Stimulated activated CD8-positive, alpha-beta memory T cell treated with anti-CD3 and anti-CD28 coated beads, Interleukin-4, amount 100 ng/mL, for 1 hour (primary cell): ENCODE measurements around the gene MORC1.
"Not testable (repeated sequence)": the region's sequence is repeated elsewhere in the genome, so short reads cannot be mapped to it uniquely, and the experiment has no call there.

Experiments
- DNase-seq, 2 donors: peaks; one replicate each; pipeline ENCODE4 v3.0.0-alpha.2; 2020; ENCODE audit warnings: low read depth in 2 of 2, low spot score in 1 of 2

MORC1 gene

DNA sequence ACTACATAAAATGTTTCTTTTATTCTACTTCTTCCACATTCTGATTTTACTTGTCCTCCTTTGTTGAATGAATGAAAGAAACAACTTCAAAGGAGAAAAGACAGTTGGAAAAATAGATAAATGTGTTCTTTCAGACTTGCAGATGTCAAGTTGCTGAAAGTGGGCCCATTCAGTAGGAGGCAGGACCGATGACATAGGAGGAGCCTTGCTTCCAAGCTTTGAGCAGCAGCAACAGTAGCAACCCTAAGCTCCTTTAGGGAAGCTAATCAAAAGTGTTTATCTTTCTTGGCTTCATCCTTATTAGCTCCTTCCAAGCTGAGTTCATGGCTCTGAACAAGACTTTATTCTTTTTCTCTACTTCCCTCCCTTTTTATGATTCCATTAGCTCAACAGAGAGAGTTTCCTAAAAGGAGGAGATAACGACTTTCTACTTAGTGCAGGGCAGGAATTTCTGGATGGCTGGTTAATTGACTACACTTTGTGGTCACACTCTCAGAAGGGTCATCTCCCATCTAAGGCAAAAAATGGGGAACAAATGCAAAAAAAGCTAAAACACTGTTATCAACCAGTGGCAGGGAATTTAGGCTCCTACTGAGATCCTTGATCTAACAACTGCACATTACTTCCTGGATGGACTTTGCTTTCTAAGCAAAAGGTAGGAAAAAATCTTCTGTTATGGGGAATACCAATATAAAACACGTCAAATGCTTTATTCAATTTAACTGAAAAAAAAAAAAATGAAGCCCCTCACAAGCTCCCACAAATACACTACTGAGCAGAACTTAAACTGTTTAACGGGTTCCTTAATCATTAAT is 4.8 kb downstream of the MORC1 start:
- no peak for DNase-seq

DNA sequence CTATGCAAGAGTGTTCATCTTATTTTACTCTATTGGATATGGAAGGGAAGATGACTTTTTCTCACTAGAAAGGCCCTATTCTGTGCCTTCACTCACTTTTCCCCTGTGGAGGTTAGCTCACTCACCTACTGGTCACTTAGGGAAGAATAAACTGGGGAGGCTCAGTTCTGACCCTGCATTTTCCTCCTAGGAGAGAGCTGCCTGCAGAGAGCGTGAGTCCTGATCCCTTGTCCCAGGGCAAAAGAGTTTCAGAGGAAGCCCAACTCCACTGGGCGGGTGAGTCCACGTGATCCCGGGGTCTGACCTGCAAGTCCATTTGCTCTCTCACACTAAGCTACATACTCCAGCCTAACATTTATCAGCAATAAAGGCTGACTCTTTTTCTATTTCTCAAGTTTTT is 8.4 kb downstream of the MORC1 start:
- DNase-seq = no peak

DNA sequence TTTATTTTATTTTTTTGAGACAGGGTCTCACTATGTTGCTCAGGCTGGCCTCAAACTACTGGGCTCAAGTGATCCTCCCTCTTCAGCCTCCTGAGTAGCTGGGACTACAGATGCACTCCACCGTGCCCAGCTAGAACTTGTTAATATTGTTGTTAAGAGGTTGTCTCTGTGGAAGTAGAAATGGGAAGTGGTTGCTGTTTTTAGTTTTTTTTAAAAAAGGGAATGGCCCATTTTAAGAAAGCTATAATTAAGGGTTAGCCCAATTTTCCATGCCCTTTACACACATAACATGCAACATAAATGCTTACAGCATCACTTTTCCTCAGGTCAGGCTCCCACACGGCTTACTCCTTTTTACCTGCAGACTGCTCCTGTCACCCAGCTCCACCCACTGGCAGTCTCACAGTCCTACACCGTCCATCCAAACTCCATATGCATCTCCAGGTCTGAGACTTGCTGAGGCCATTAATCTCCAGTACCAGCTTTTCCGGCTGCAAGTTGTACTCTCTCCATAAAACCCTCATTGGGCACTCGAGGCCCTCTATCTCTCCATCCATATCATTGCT is 19.8 kb downstream of the MORC1 start:
- no peak for DNase-seq

DNA sequence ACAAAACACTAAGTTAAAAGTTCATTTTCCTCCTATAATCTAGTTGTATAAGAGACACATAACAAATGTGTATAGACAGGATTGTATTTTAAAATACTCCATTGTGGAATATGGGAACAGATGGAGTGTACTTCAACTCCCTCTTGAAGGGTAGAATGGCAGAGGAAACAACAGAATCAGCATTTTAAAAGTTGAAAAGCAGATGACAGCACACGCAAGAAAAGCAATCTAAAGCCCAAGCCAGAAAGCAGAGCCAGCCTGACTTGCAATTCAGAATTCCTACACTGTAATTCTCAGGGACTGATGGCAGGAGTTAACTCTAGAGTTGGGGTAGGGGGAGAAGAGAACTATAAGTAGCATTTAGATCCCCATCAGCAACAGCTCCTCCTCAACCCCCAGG is 22.8 kb downstream of the MORC1 start:
- no peak for DNase-seq

DNA sequence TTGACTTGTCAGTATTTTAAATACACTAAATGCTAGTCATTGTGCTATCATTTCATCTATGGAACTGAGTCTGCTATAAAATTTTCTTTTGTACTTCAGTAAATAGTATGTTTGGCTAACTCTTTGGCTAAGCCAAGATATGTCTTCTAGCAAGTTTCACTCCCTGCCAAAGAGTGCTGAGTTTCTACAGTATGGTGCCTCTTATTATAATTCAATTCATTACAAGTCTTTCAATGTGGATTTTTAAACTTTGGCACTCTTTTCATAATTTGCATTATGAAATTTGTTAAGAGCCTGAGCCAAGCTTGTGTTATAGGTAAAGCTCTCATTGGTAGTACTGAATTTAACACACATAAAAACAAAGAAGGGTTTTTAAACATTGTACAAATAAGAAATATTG is 24.4 kb downstream of the MORC1 start:
- DNase-seq = no peak

DNA sequence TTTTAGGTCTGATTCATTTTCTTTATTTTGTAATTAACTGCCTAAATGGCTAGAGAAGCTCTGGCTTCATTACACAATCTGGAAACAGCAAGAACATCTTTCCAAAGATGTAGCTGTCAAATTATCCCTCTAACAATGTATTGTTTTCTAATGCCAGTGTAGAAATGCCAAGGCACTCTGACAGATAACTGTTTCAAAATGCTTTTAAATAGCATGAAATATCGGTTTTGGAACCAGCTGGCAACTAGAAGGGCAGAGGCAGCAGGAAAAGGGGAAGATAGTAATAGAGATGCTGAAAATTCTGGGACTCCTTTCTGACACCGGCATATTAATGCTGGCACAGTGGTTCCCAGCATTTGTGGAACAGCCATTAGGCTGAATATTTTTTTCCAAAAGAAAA is 26.1 kb downstream of the MORC1 start:
- no peak for DNase-seq

DNA sequence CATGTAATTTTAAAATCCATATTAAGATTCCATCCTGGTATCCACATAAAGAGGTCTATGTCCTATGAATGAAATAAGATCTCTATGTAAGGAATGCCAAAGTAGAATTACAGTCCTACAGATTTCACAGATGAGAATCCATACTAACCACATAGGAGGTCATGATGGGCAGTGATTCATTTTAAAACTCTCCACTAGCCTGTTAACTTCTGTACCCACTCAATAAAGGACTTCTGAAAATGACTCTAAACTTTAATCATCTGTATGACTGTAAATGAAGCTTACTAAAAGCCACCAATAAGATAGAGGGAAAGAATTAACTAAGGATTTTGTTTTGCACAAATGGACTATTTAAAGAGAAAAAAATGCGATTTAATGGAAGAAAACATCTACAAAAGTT is 28.7 kb downstream of the MORC1 start:
- DNase-seq = no peak

DNA sequence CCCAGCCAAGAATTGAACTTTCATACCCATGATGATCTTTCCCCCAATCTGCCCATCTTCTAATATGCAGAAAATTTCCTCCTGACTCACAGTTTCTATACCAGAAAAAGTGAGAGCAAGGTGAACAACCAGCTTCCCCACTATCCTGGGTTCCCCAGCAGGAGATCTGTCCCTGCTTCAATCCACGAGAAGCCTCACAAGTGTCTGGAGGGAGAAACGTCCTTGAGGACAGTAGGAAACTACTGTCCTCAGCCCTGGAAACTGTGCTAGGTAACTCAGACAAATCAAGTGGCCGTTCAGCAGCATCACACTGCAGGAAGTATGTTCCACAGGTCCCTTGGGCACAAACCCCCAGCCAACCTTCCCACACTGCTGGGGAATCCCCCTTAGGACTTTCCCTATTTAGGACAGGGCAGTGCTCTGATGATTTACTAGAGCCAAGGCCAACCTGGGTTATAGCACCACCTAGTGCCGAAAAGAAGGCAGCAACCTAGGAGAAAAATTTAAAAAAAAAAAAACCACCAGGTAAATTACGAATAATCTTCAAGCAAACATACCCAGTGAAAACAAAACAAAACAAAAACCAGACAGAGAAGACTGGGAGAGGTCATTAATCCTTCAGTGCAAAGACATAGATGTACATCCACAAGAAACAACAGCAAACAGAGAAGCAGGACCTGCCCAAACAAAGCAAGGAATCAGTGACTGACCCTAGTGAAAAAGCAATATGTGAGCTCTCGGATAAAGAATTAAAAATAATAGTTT is 36.0 kb downstream of the MORC1 start:
- DNase-seq = no peak

DNA sequence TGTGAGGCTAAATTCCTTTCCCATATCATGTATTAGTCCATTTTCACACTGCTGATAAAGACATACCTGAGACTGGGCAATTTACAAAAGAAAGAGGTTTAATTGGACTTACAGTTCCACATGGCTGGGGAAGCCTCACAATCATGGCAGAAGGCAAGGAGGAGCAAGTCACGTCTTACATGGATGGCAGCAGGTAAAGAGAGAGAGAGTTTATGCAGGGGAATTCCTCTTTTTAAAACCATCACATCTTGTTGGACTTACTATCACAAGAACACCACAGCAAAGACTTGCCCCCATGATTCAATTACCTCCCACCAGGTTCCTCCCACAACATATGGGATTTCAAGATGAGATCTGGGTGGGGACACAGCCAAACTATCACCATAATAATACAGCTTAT is 37.8 kb downstream of the MORC1 start:
- not testable (repeated sequence) for DNase-seq

DNA sequence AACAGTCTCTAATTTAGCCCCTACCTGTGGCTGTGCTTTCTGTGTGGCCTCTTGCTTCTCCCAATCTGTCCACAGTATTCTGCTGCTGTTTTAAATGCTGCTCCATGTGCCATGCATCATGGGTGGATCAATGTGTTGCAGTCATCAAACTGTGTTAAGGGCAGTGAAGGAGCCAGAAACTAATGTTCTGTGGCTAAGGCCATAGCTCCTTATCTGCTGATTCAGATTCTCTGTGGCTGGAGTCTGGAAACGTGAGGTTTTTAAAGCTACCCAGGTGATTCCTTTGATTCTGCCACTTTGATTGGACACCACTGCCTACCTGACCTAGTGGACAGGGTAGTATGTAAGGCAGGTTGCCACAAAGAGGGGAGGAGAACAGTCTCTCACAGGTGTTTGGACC is 44.8 kb downstream of the MORC1 start:
- no peak for DNase-seq

DNA sequence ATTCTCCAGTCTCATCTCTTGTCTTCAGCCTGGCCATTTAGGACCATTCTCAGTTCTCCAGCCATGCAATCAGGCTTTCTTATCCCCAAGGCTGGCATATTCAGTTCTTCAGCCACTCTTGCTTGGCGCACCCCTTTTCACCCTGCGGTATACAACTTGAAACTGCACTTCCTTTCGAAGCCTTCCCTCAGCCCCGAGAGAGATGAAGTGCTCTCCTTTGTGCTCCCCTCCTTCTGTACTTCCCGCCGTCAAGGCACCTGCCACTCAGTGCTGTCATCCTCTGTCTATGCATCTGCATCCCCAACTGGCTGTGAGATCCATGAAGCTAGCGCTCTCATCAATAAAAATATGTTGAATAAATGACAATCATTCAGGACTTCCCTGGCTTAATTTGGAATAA is 45.7 kb downstream of the MORC1 start:
- DNase-seq = no peak

DNA sequence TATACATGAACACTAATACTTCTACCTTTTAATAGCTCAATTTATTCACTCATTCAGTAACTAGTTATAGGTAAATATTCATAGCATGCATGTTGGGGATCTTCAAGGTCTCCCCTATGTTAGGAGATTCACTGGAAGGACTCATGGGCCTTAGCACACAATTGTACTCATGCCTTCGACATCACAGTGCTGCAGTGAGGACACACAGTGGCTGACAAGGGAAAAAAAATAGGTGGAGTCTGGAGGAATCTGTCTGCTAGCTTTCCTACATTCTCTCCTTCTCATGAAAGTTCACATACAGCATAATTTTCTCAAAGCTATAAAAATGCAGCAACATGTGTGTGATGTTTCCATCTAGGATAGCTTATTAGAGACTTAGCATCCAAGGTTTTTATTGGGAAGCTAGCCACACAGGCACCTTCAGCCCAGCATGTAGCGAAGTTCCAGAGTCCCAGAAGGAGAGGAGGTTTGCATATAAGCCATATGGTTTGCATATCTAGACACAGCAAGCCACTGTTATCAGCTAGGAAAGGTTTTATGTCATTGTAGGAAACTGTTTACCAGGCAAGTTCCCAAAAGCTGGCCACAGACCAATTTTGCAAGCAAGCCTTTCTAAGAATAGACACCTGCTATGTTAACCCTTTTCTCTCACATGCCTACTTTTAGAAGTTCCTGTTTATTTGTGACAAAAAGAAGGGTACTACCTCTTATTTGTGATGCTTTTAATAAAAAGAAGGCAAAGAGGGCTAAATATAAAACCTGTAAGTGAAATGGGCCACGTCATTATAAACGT is 46.4 kb downstream of the MORC1 start:
- no peak for DNase-seq

DNA sequence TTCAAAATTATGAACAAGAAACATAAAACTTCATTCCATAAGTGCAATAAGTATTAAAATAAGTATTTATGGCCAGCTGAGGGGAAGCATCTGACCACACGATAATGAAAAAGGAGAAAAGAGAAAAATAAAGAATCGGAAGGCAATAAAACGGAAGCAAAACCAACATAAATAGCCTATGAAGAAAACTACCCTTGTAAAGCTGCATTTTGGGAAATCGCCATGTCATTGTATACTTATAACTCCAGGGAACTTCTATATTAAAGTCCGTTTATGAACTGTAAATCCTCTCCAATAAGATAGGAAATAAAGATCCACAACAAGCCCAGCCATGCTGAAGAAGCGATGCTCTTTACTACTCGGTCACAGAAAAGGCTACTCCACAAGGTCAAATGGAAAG is 47.7 kb downstream of the MORC1 start:
- no peak for DNase-seq

DNA sequence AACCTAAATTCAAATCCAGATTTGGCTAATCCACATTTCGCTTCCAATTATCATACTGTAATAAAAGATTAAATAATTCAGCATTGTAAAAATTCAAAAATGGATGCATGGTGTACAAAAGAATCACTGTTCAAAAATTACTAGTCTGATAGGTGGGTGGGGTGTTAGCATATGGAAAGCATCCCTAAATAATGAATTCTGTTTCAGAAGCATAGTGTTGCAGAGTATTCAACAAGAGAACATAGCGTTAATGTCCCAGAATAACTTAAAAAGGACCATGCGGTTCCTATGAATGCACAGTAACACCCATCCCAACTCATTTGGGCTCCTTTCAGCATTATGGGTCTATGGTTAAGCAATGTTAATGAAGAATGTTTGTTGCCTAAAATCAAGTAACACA is 51.1 kb downstream of the MORC1 start:
- no peak for DNase-seq

DNA sequence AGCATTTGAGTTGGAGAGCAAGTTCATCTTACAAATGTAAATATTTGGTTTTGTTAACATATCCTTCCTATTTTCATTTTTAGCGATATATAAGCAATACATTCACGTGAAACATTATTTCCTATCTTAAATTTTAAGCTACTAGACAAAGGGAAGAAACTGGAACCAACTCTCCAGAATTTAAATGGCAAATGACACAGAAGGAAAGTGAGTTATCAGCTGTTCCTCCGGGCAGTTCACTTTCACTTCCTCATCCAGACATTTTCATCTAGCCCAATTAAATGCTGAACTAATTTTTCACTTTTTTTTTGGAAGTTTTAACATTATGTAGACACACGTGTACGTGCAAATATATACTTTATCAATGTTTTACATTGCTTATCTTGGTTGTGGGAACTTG is 58.7 kb downstream of the MORC1 start:
- no peak for DNase-seq

DNA sequence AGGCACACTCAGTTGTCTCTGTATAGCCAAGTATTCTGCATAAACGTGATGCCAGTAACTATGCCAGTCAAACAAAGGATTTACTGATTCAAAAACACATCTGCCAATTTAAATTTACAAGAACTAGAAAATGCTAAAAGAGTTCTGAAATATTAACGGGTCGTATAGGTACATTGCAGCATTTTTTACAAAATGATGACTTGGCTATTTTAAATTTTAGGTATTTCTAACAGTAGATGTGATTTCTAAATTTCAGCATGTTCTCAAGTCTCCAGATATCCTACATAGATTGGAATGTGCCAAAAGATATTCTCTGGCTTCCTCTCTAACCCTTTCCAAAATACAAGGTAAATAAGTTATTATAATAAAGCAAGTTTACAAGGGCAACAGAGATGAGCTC is 60.3 kb downstream of the MORC1 start:
- no peak for DNase-seq

DNA sequence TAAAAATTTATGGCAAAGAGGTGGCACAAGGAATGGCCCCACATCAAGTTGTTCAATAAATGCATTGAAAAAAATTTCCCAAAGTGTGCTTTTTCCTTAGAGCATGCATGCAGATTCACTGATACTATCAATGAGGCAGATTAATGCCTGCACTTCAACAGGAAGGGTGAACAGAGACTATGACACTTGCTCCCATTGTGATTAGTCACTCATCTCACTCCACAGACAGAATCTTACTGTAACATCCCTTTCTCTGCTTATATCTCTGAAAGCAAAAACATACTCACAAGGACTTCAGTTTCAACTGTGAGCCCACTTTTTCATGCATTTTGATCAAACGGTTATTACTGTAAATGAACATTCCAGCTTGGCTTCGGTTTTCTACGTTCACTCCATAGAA is 60.9 kb downstream of the MORC1 start:
- no peak for DNase-seq

DNA sequence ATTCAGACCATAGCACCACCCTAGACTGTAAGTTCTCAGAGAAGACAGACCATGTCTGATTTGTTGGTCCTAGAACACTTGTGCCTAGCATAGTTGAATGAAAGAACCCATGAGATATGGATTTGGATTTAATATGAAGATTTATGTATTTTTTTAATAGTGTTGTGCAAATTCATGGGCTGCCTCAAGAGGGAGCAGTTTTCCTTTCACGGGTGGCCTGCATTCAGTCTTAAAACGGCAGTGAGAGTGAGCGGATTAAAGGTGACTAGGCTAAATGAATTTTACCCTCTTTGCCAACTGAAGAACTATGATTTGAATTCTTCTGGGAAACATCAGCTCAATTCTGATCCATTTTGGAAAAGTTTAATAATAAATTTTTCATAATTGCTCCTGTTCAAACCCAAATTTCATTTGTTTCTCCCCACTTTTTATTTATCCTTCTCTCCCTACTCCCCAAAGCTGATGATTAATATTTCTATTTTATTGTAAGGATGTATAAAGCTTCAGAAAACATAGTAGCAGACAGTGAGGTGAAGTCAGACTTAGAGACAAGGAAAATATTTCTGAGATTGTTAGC is 67.3 kb downstream of the MORC1 start:
- no peak for DNase-seq

DNA sequence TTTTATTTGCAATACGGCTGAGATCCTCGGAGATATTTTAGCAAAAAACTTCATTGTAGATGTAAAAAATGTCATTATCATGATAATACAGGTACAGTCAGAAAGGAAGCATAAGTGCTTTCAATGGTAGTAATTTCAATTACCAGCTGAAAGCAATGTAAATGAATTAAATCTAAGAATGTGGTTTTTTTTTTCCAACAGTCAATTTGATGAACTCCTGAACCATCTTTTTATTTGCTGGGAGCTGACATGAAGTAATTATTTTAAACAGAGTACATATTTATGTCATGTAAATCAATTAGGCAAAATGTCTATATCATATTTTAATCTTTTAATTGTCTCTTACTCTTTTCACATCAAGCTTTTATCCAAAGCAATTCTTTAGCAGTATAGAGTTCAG is 70.6 kb downstream of the MORC1 start:
- no peak for DNase-seq

DNA sequence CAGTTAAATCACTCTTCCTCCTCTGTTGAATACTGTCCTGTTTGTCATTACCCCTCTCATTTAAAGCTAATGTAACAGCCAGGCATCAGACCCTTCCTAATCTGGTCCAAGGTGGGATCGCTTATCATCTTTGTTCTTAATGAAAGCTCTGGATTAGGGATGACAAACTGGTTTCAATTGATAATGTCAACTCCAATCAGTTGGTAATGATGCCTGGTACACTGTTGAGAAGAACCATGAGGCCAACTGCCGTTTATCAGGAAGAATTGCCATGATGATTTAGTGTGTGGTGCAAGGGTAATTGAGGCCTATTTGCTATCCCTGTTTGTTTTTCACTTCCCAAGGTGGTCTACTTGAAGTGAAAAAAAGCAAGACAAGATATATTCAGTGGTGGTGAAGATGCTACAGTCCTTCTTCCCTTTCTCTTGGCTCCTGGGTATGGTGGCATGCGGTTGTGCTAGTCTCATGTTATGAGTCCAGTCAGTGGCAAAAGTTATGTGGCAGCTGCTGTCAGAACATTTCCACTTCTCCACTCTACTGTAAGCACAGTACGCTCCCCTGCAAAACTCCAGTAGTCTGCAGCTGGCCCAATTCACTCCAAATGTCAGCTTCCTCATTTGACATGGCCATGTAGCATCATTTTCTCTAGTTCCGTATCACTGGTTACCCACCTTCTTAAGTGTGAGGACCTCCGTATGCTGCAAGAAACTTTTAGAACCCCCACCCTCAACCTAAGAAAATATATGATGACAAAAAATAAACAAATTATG is 72.5 kb downstream of the MORC1 start:
- no peak for DNase-seq

DNA sequence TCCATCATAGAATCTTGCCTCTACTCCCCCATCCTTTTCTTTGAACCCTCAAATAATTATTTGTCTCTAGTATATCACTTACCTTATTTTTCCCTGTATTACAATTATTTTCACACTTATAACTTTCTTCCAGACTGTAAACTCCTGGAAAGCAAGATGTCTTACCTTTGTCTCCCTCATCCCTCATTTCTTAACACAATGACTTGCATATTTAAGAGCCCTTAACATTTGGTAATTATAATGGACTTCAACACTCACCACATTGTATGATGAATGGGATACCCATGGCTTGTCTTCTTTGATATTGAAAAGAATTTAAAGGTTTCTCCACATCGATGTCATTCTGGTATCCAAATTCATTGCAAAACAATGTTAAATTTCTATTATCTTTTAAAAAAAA is 82.9 kb downstream of the MORC1 start:
- DNase-seq = no peak
